Measurements from ENCODE around the gene BLMH.

- TF ChIP-seq CTCF (IDR thresholded peaks at IDR 0.05), result no peak
- no peak for TF ChIP-seq POLR2A (IDR thresholded peaks at IDR 0.05)
Measured at GRCh38 chr17:30254150-30254549, 37.6 kb downstream of the BLMH start.
